PFSK-1 (cell line): ENCODE data around the gene NOTO.

Source experiments
- SIN3A ChIP-seq: IDR thresholded peaks from 2 replicates; pipeline ENCODE4 v1.6.1; 2012; ENCODE audit warnings: mild to moderate bottlenecking, low read length, moderate library complexity, borderline replicate concordance; ENCODE audit not compliant: insufficient read depth
- TAF1 ChIP-seq: IDR thresholded peaks from 2 replicates; pipeline ENCODE4 v1.6.1; 2012; ENCODE audit warnings: low read length, control low read depth, borderline replicate concordance; ENCODE audit not compliant: insufficient read depth
- TF ChIP-seq, protein P1 (sequence below), 2 experiments: IDR thresholded peaks; 2 replicates each; pipeline versions ENCODE4 v1.6.1 to v1.8.0; 2011 to 2012; ENCODE audit warnings: low read depth in 2 of 2, low read length in 2 of 2, control low read depth in 1 of 2, inconsistent platforms in 1 of 2, mild to moderate bottlenecking in 1 of 2, moderate library complexity in 1 of 2; ENCODE audit not compliant: insufficient read depth in 1 of 2

DNA sequence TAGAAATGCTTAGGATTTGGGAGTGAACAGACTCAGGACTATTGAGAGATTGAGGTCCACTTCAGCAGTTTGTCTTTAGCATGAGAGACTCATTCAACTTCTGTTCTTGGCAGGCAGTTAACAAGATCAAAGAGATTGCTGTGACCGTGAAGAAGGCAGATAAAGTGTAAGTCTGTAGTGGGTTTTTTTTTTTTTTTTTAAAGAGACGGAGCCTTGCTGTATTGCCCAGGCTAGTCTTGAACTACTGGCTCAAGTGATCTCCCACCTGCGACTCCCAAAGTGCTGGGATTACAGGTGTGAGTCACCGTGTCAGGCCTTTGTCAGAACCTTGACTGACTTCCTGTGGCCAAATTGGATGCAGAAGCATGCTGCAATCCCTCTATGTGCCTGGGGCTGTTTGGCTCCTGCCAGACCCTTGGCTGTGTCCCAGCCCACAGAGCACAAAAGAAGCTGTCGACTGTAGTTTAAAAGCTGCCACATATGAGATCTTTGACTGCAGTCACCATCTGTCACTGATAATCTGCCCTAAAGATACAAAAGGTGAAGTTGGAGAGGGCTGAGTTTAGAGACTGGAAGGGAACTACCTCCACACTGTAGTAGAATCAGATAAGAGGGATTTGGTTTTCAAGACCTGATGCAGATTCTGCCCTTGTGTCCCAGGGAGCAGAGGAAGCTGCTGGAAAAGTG is 41.7 kb downstream of the NOTO start:
- TF ChIP-seq TAF1 = no peak
- TF ChIP-seq SIN3A = no peak
- TF ChIP-seq, protein P1, sequence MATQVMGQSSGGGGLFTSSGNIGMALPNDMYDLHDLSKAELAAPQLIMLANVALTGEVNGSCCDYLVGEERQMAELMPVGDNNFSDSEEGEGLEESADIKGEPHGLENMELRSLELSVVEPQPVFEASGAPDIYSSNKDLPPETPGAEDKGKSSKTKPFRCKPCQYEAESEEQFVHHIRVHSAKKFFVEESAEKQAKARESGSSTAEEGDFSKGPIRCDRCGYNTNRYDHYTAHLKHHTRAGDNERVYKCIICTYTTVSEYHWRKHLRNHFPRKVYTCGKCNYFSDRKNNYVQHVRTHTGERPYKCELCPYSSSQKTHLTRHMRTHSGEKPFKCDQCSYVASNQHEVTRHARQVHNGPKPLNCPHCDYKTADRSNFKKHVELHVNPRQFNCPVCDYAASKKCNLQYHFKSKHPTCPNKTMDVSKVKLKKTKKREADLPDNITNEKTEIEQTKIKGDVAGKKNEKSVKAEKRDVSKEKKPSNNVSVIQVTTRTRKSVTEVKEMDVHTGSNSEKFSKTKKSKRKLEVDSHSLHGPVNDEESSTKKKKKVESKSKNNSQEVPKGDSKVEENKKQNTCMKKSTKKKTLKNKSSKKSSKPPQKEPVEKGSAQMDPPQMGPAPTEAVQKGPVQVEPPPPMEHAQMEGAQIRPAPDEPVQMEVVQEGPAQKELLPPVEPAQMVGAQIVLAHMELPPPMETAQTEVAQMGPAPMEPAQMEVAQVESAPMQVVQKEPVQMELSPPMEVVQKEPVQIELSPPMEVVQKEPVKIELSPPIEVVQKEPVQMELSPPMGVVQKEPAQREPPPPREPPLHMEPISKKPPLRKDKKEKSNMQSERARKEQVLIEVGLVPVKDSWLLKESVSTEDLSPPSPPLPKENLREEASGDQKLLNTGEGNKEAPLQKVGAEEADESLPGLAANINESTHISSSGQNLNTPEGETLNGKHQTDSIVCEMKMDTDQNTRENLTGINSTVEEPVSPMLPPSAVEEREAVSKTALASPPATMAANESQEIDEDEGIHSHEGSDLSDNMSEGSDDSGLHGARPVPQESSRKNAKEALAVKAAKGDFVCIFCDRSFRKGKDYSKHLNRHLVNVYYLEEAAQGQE (IDR thresholded peaks at IDR 0.05; ENCODE audit: insufficient read depth in 1 of 2, low read depth in 2 of 2, low read length in 2 of 2) = no peak
